ENCODE measurements around the gene NEAT1. TPM values are rescaled to one million over a fixed set of nuclear protein-coding genes. Genes with fewer than 3 reads are reported as not detected.

The NEAT1 gene
- total and polyA plus RNA-seq, 2 of the 8 experiments (the other 6 are each of a cell fraction or from before 2014, with no cell fraction given), result 2.4 to 10.7 TPM

DNA sequence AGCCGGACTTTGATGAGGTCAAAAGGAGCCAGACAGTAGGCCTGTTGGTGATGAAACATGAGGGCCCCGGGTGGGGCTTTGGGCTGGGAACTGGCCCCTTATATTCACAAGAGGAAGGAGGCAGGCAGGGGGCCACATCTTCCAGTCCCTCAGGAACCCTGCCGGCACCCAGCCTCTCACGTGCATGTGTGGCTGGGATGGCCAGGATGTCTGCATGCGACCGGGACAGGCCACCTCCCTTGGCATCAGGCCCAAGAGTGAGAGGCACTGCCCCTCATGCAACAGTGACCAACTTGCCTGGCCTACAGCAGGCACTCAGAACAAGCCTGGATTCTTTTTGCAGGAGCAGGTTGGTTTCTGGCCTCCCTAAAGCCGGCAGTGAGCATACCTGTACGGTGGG lies 45.6 kb upstream of the NEAT1 start (continued):
- TF ChIP-seq, protein P1, sequence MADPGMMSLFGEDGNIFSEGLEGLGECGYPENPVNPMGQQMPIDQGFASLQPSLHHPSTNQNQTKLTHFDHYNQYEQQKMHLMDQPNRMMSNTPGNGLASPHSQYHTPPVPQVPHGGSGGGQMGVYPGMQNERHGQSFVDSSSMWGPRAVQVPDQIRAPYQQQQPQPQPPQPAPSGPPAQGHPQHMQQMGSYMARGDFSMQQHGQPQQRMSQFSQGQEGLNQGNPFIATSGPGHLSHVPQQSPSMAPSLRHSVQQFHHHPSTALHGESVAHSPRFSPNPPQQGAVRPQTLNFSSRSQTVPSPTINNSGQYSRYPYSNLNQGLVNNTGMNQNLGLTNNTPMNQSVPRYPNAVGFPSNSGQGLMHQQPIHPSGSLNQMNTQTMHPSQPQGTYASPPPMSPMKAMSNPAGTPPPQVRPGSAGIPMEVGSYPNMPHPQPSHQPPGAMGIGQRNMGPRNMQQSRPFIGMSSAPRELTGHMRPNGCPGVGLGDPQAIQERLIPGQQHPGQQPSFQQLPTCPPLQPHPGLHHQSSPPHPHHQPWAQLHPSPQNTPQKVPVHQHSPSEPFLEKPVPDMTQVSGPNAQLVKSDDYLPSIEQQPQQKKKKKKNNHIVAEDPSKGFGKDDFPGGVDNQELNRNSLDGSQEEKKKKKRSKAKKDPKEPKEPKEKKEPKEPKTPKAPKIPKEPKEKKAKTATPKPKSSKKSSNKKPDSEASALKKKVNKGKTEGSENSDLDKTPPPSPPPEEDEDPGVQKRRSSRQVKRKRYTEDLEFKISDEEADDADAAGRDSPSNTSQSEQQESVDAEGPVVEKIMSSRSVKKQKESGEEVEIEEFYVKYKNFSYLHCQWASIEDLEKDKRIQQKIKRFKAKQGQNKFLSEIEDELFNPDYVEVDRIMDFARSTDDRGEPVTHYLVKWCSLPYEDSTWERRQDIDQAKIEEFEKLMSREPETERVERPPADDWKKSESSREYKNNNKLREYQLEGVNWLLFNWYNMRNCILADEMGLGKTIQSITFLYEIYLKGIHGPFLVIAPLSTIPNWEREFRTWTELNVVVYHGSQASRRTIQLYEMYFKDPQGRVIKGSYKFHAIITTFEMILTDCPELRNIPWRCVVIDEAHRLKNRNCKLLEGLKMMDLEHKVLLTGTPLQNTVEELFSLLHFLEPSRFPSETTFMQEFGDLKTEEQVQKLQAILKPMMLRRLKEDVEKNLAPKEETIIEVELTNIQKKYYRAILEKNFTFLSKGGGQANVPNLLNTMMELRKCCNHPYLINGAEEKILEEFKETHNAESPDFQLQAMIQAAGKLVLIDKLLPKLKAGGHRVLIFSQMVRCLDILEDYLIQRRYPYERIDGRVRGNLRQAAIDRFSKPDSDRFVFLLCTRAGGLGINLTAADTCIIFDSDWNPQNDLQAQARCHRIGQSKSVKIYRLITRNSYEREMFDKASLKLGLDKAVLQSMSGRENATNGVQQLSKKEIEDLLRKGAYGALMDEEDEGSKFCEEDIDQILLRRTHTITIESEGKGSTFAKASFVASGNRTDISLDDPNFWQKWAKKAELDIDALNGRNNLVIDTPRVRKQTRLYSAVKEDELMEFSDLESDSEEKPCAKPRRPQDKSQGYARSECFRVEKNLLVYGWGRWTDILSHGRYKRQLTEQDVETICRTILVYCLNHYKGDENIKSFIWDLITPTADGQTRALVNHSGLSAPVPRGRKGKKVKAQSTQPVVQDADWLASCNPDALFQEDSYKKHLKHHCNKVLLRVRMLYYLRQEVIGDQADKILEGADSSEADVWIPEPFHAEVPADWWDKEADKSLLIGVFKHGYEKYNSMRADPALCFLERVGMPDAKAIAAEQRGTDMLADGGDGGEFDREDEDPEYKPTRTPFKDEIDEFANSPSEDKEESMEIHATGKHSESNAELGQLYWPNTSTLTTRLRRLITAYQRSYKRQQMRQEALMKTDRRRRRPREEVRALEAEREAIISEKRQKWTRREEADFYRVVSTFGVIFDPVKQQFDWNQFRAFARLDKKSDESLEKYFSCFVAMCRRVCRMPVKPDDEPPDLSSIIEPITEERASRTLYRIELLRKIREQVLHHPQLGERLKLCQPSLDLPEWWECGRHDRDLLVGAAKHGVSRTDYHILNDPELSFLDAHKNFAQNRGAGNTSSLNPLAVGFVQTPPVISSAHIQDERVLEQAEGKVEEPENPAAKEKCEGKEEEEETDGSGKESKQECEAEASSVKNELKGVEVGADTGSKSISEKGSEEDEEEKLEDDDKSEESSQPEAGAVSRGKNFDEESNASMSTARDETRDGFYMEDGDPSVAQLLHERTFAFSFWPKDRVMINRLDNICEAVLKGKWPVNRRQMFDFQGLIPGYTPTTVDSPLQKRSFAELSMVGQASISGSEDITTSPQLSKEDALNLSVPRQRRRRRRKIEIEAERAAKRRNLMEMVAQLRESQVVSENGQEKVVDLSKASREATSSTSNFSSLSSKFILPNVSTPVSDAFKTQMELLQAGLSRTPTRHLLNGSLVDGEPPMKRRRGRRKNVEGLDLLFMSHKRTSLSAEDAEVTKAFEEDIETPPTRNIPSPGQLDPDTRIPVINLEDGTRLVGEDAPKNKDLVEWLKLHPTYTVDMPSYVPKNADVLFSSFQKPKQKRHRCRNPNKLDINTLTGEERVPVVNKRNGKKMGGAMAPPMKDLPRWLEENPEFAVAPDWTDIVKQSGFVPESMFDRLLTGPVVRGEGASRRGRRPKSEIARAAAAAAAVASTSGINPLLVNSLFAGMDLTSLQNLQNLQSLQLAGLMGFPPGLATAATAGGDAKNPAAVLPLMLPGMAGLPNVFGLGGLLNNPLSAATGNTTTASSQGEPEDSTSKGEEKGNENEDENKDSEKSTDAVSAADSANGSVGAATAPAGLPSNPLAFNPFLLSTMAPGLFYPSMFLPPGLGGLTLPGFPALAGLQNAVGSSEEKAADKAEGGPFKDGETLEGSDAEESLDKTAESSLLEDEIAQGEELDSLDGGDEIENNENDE (IDR thresholded peaks at IDR 0.05; ENCODE audit: insufficient replicate concordance, low read length), result no peak
- TF ChIP-seq JUN (IDR thresholded peaks at IDR 0.05; ENCODE audit: low read depth, low read length), result no peak
- TF ChIP-seq SP4 (IDR thresholded peaks at IDR 0.05; ENCODE audit: low read length), result no peak
- no peak for TF ChIP-seq RFX5 (IDR thresholded peaks at IDR 0.05; ENCODE audit: borderline replicate concordance, low read depth, low read length)
- TF ChIP-seq, protein P2, sequence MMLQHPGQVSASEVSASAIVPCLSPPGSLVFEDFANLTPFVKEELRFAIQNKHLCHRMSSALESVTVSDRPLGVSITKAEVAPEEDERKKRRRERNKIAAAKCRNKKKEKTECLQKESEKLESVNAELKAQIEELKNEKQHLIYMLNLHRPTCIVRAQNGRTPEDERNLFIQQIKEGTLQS (IDR thresholded peaks at IDR 0.05; ENCODE audit: insufficient read depth, low read depth, low read length), result no peak
- TF ChIP-seq CTBP2 (IDR thresholded peaks at IDR 0.05; ENCODE audit: borderline replicate concordance, insufficient read depth, insufficient read length, low read length), result no peak
- TF ChIP-seq BACH1 (IDR thresholded peaks at IDR 0.05; ENCODE audit: low read length), result no peak
- no peak for TF ChIP-seq SP2 (IDR thresholded peaks at IDR 0.05; ENCODE audit: low read length)
- TF ChIP-seq TAF1 (IDR thresholded peaks at IDR 0.05; ENCODE audit: low read depth, low read length), result no peak
- no peak for TF ChIP-seq SUZ12 (IDR thresholded peaks at IDR 0.05; ENCODE audit: low read length)
- TF ChIP-seq FOSL1 (IDR thresholded peaks at IDR 0.05; ENCODE audit: insufficient read depth, low read depth, low read length), result no peak

Data from H1 (cell line).